ENCODE measurements around the gene MRPL52.

GRCh38 chr14:22813145-22813544 lies 16.5 kb upstream of the MRPL52 start:
- TF ChIP-seq POLR2AphosphoS5 (IDR thresholded peaks at IDR 0.05; ENCODE audit: insufficient read depth, low read depth, low read length) (no peak), CTCF (IDR thresholded peaks at IDR 0.05; ENCODE audit: extremely low read depth in 1 of 2, insufficient read depth in 1 of 2, low read depth in 1 of 2, low read length in 2 of 2) (no peak), POLR2A (IDR thresholded peaks at IDR 0.05; ENCODE audit: low read depth, low read length) (no peak), MAX (IDR thresholded peaks at IDR 0.05; ENCODE audit: insufficient read depth, insufficient read length) (no peak), MYC (IDR thresholded peaks at IDR 0.05; ENCODE audit: low read depth, low read length) (no peak), GATA2 (IDR thresholded peaks at IDR 0.05; ENCODE audit: insufficient read depth, insufficient read length, low read depth, low read length) (no peak), EZH2 (IDR thresholded peaks at IDR 0.05; ENCODE audit: borderline replicate concordance, low read depth, low read length, severe bottlenecking) (no peak)
